WTC11 (cell line): ENCODE data around the gene P3H3. TPM values are rescaled to one million over a fixed set of nuclear protein-coding genes. Genes with fewer than 3 reads are reported as not detected.

Experiments
- ATAC-seq: fragments of 200-7000 bp; cut with Tn5 transposase; 2 replicates; pipeline ENCODE4 v1.10.0; 2021; ENCODE audit warnings: mild to moderate bottlenecking, moderate library complexity
- CTCF ChIA-PET: fragments of 300-600 bp; sonication (Branson Sonifier 250); formaldehyde crosslinking; loops from one replicate; lab custom pipeline; 2021; ENCODE audit warnings: antibody characterized with exemption; lab: Charles Lee
- POLR2A ChIA-PET: fragments of 350-600 bp; sonication (Branson Sonifier 250); formaldehyde crosslinking; loops from one replicate; lab custom pipeline; 2021; ENCODE audit warnings: antibody characterized with exemption; lab: Charles Lee
- DNase-seq: peaks from one replicate; pipeline ENCODE4 v3.0.0; 2021; ENCODE audit warnings: low spot score
- H3K27ac Mint-ChIP-seq: 2 replicates; pipeline ENCODE4 v1.8.0; 2021; ENCODE audit warnings: mixed read lengths
- H3K27me3 Mint-ChIP-seq: 2 replicates; pipeline ENCODE4 v1.8.0; 2021; ENCODE audit warnings: low read depth, mild to moderate bottlenecking, moderate library complexity, mixed read lengths
- H3K36me3 Mint-ChIP-seq: 2 replicates; pipeline ENCODE4 v1.8.0; 2021; ENCODE audit warnings: mixed read lengths
- H3K4me1 Mint-ChIP-seq: 2 replicates; pipeline ENCODE4 v1.8.0; 2022; ENCODE audit warnings: mixed read lengths
- H3K4me3 Mint-ChIP-seq: 2 replicates; pipeline ENCODE4 v1.8.0; 2021; ENCODE audit warnings: mild to moderate bottlenecking, moderate library complexity, mixed read lengths
- H3K9me3 Mint-ChIP-seq: 2 replicates; pipeline ENCODE4 v1.8.0; 2021; ENCODE audit warnings: mixed read lengths
- CREM ChIP-seq: sonication (generic); formaldehyde crosslinking; IDR thresholded peaks from 2 replicates; pipeline ENCODE4 v1.8.1; 2022; ENCODE audit warnings: mild to moderate bottlenecking, missing genetic modification reagents, moderate library complexity
- JAZF1 ChIP-seq: fragments of 250-450 bp; sonication (Bioruptor Pico); IDR thresholded peaks from 2 replicates; pipeline ENCODE4 v1.9.0; 2021; ENCODE audit warnings: moderate library complexity, mild to moderate bottlenecking, inconsistent platforms
- NFE2L1 ChIP-seq: sonication (generic); formaldehyde crosslinking; IDR thresholded peaks from 2 replicates; pipeline ENCODE4 v1.8.1; 2023; ENCODE audit warnings: missing genetic modification reagents
- TCF7 ChIP-seq: sonication (generic); formaldehyde crosslinking; IDR thresholded peaks from 2 replicates; pipeline ENCODE4 v1.8.0; 2022; ENCODE audit warnings: mild to moderate bottlenecking, low read depth, missing genetic modification reagents, moderate library complexity
- ZNF121 ChIP-seq: sonication (generic); formaldehyde crosslinking; IDR thresholded peaks from 2 replicates; pipeline ENCODE4 v1.8.0; 2023; ENCODE audit warnings: missing genetic modification reagents
- total RNA-seq: library from RNA; stranded (reverse); gene quantifications from 3 replicates; pipeline ENCODE4 v1.2.3, GENCODE V29; 2021
- TF ChIP-seq, protein P1 (sequence below): sonication (generic); formaldehyde crosslinking; IDR thresholded peaks from 2 replicates; pipeline ENCODE4 v1.8.0; 2022; ENCODE audit warnings: mild to moderate bottlenecking, missing genetic modification reagents
- TF ChIP-seq, protein P2 (sequence below): sonication (generic); formaldehyde crosslinking; IDR thresholded peaks from 2 replicates; pipeline ENCODE4 v1.8.1; 2022; ENCODE audit warnings: low read depth, missing genetic modification reagents, borderline replicate concordance
- TF ChIP-seq, protein P3 (sequence below): sonication (generic); formaldehyde crosslinking; IDR thresholded peaks from 2 replicates; pipeline ENCODE4 v1.8.1; 2023; ENCODE audit warnings: mild to moderate bottlenecking, missing genetic modification reagents
- TF ChIP-seq, protein P4 (sequence below): sonication (generic); formaldehyde crosslinking; IDR thresholded peaks from 2 replicates; pipeline ENCODE4 v1.8.0; 2023; ENCODE audit warnings: missing genetic modification reagents, mild to moderate bottlenecking, borderline replicate concordance
- TF ChIP-seq, protein P5 (sequence below): sonication (generic); formaldehyde crosslinking; IDR thresholded peaks from 2 replicates; pipeline ENCODE4 v1.8.1; 2022; ENCODE audit warnings: mild to moderate bottlenecking, moderate library complexity, missing genetic modification reagents
- TF ChIP-seq, protein P6 (sequence below): sonication (generic); formaldehyde crosslinking; IDR thresholded peaks from 2 replicates; pipeline ENCODE4 v1.8.1; 2022; ENCODE audit warnings: missing genetic modification reagents, borderline replicate concordance
- TF ChIP-seq, protein P7 (sequence below): sonication (generic); formaldehyde crosslinking; IDR thresholded peaks from 2 replicates; pipeline ENCODE4 v1.8.1; 2023; ENCODE audit warnings: mild to moderate bottlenecking, missing genetic modification reagents

P3H3 gene
- total RNA-seq, 1 experiment from 2014 or later = 50.7 TPM

DNA sequence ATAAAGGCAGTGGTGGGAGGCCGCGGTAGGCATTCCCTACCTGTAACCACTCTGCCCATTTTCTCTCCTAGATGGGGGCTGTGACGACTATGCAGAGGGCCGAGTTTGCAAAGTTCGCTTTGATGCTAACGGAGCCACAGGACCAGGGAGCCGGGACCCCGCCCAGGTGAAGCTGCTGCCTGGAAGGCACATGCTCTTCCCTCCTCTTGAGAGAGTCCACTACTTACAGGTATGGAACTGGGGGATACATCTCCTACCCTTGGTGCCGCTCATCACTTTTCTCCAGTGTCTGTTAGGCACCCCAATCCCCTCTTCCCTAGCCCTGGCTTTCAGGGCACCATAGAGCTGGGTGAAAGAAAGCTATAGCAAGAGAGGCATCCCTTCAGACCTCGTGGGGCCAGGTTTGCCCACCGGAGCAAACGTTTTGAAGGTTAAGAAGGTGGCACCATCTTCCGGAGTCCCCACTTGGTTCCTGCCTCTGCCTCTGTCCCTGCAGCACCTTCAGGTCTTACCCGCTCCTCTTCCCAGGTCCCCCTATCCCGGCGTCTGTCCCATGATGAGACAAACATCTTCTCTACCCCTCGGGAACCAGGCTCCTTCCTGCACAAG lies 2.0 kb upstream of the P3H3 start (continued):
- TF ChIP-seq, protein P1, sequence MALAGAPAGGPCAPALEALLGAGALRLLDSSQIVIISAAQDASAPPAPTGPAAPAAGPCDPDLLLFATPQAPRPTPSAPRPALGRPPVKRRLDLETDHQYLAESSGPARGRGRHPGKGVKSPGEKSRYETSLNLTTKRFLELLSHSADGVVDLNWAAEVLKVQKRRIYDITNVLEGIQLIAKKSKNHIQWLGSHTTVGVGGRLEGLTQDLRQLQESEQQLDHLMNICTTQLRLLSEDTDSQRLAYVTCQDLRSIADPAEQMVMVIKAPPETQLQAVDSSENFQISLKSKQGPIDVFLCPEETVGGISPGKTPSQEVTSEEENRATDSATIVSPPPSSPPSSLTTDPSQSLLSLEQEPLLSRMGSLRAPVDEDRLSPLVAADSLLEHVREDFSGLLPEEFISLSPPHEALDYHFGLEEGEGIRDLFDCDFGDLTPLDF = no peak
- TF ChIP-seq, protein P2, sequence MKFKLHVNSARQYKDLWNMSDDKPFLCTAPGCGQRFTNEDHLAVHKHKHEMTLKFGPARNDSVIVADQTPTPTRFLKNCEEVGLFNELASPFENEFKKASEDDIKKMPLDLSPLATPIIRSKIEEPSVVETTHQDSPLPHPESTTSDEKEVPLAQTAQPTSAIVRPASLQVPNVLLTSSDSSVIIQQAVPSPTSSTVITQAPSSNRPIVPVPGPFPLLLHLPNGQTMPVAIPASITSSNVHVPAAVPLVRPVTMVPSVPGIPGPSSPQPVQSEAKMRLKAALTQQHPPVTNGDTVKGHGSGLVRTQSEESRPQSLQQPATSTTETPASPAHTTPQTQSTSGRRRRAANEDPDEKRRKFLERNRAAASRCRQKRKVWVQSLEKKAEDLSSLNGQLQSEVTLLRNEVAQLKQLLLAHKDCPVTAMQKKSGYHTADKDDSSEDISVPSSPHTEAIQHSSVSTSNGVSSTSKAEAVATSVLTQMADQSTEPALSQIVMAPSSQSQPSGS (CRISPR knock-in tag) = no peak
- TF ChIP-seq NFE2L1 (CRISPR knock-in tag) (no peak), TCF7 (CRISPR knock-in tag) (no peak), JAZF1 (no peak), ZNF121 (CRISPR knock-in tag) (no peak), CREM (no peak)
- TF ChIP-seq, protein P3, sequence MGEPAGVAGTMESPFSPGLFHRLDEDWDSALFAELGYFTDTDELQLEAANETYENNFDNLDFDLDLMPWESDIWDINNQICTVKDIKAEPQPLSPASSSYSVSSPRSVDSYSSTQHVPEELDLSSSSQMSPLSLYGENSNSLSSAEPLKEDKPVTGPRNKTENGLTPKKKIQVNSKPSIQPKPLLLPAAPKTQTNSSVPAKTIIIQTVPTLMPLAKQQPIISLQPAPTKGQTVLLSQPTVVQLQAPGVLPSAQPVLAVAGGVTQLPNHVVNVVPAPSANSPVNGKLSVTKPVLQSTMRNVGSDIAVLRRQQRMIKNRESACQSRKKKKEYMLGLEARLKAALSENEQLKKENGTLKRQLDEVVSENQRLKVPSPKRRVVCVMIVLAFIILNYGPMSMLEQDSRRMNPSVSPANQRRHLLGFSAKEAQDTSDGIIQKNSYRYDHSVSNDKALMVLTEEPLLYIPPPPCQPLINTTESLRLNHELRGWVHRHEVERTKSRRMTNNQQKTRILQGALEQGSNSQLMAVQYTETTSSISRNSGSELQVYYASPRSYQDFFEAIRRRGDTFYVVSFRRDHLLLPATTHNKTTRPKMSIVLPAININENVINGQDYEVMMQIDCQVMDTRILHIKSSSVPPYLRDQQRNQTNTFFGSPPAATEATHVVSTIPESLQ (CRISPR knock-in tag) = no peak
- TF ChIP-seq, protein P4, sequence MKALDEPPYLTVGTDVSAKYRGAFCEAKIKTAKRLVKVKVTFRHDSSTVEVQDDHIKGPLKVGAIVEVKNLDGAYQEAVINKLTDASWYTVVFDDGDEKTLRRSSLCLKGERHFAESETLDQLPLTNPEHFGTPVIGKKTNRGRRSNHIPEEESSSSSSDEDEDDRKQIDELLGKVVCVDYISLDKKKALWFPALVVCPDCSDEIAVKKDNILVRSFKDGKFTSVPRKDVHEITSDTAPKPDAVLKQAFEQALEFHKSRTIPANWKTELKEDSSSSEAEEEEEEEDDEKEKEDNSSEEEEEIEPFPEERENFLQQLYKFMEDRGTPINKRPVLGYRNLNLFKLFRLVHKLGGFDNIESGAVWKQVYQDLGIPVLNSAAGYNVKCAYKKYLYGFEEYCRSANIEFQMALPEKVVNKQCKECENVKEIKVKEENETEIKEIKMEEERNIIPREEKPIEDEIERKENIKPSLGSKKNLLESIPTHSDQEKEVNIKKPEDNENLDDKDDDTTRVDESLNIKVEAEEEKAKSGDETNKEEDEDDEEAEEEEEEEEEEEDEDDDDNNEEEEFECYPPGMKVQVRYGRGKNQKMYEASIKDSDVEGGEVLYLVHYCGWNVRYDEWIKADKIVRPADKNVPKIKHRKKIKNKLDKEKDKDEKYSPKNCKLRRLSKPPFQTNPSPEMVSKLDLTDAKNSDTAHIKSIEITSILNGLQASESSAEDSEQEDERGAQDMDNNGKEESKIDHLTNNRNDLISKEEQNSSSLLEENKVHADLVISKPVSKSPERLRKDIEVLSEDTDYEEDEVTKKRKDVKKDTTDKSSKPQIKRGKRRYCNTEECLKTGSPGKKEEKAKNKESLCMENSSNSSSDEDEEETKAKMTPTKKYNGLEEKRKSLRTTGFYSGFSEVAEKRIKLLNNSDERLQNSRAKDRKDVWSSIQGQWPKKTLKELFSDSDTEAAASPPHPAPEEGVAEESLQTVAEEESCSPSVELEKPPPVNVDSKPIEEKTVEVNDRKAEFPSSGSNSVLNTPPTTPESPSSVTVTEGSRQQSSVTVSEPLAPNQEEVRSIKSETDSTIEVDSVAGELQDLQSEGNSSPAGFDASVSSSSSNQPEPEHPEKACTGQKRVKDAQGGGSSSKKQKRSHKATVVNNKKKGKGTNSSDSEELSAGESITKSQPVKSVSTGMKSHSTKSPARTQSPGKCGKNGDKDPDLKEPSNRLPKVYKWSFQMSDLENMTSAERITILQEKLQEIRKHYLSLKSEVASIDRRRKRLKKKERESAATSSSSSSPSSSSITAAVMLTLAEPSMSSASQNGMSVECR = no peak
- TF ChIP-seq, protein P5, sequence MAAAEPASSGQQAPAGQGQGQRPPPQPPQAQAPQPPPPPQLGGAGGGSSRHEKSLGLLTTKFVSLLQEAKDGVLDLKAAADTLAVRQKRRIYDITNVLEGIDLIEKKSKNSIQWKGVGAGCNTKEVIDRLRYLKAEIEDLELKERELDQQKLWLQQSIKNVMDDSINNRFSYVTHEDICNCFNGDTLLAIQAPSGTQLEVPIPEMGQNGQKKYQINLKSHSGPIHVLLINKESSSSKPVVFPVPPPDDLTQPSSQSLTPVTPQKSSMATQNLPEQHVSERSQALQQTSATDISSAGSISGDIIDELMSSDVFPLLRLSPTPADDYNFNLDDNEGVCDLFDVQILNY (CRISPR knock-in tag) = no peak
- TF ChIP-seq, protein P6, sequence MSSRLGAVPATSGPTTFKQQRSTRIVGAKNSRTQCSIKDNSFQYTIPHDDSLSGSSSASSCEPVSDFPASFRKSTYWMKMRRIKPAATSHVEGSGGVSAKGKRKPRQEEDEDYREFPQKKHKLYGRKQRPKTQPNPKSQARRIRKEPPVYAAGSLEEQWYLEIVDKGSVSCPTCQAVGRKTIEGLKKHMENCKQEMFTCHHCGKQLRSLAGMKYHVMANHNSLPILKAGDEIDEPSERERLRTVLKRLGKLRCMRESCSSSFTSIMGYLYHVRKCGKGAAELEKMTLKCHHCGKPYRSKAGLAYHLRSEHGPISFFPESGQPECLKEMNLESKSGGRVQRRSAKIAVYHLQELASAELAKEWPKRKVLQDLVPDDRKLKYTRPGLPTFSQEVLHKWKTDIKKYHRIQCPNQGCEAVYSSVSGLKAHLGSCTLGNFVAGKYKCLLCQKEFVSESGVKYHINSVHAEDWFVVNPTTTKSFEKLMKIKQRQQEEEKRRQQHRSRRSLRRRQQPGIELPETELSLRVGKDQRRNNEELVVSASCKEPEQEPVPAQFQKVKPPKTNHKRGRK (CRISPR knock-in tag) = no peak

DNA sequence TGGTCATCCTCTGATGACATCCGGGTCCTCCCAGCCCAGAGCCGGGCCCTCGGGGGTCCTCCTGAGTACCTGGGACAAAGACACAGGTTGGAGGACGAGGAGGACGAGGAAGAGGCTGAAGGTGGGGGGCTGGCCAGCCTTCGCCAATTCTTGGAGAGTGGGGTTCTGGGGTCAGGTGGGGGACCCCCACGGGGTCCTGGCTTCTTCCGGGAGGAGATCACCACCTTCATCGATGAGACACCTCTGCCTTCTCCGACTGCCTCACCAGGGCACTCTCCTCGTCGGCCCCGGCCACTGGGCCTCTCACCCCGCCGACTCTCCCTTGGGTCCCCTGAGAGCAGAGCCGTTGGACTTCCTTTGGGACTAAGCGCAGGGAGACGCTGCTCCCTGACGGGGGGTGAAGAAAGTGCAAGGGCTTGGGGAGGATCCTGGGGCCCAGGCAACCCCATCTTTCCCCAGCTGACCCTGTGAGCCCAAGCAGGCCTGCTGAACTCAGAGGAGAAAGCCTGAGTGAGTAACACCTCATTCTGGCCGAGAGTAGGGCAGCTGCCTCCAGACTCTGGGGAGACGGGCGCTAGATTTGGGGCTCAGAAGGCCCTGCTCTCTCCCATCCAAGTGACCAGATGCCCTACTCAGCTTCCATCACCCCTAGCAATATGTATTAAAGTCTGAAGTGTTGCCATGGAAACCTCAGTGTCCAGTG lies 1.3 kb upstream of the P3H3 start:
- DNase-seq = no peak
- H3K27me3 Mint-ChIP-seq = peaks cover 41% of the 10 kb centered on the region
- POLR2A ChIA-PET = interaction anchor here (1.0 to 1.5 kb wide), 2 partner anchors 46 to 74 kb away, joined by 4 read pairs; partner anchors contain the start of genes MLF2 and SPSB2

More for the DNA sequence above, 1.3 kb upstream of the P3H3 start:
- no peak for ATAC-seq
- H3K27ac Mint-ChIP-seq = peak overlapping the region; percentile 35
- H3K4me3 Mint-ChIP-seq = peak overlapping the region; percentile 65
- no peaks in the 10 kb centered on the region for H3K9me3 Mint-ChIP-seq
- CTCF ChIA-PET = interaction anchor here (0.8 to 8.9 kb wide), 12 partner anchors 14 to 207 kb away, joined by 3 to 112 read pairs (median 4); partner anchors contain the start of genes GNB3, LAG3, MLF2 and PTMS
- H3K4me1 Mint-ChIP-seq = peaks cover 56% of the 10 kb centered on the region
- TF ChIP-seq, protein P7, sequence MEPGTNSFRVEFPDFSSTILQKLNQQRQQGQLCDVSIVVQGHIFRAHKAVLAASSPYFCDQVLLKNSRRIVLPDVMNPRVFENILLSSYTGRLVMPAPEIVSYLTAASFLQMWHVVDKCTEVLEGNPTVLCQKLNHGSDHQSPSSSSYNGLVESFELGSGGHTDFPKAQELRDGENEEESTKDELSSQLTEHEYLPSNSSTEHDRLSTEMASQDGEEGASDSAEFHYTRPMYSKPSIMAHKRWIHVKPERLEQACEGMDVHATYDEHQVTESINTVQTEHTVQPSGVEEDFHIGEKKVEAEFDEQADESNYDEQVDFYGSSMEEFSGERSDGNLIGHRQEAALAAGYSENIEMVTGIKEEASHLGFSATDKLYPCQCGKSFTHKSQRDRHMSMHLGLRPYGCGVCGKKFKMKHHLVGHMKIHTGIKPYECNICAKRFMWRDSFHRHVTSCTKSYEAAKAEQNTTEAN = no peak
- peaks cover 17% of the 10 kb centered on the region for H3K36me3 Mint-ChIP-seq
